Measurements from ENCODE around the gene RARS2.

DNA sequence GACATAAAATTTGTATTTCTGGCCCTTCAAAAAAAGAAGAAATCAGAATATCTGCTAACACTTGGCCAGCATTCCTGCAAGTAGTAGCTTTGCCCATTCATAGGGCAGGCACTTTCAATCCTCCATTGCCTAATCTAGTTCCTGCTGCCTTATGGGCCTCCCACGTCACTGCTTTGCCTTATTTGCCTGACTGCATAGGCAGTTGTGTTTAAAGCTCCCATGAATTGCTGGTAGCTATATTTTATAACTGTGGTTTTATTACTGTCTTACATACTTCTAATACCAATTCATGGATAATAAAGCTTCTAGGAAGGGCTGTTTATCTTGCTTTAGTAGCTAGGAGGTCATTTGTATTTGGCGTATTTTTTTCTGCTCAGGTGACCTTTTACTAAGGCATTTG, 124.7 kb downstream of the RARS2 start:
- TF ChIP-seq POLR2A (IDR thresholded peaks at IDR 0.05; ENCODE audit: low read depth, low read length) (no peak), POLR2AphosphoS5 (IDR thresholded peaks at IDR 0.05; ENCODE audit: low read depth, low read length) (no peak)
